PC-9 (cell line): ENCODE results near the gene PGS1.

Source experiments
- EZH2 ChIP-seq: fragments of 200-600 bp; sonication (generic); IDR thresholded peaks from 2 replicates; pipeline ENCODE4 v1.8.0; 2017; ENCODE audit warnings: antibody characterized with exemption, low read depth
- TF ChIP-seq, protein P1 (sequence below): fragments of 200-600 bp; sonication (generic); conservative IDR thresholded peaks from 2 replicates; pipeline ENCODE4 v1.6.1; 2017; ENCODE audit warnings: mixed run types, antibody characterized with exemption, mild to moderate bottlenecking, moderate library complexity

DNA sequence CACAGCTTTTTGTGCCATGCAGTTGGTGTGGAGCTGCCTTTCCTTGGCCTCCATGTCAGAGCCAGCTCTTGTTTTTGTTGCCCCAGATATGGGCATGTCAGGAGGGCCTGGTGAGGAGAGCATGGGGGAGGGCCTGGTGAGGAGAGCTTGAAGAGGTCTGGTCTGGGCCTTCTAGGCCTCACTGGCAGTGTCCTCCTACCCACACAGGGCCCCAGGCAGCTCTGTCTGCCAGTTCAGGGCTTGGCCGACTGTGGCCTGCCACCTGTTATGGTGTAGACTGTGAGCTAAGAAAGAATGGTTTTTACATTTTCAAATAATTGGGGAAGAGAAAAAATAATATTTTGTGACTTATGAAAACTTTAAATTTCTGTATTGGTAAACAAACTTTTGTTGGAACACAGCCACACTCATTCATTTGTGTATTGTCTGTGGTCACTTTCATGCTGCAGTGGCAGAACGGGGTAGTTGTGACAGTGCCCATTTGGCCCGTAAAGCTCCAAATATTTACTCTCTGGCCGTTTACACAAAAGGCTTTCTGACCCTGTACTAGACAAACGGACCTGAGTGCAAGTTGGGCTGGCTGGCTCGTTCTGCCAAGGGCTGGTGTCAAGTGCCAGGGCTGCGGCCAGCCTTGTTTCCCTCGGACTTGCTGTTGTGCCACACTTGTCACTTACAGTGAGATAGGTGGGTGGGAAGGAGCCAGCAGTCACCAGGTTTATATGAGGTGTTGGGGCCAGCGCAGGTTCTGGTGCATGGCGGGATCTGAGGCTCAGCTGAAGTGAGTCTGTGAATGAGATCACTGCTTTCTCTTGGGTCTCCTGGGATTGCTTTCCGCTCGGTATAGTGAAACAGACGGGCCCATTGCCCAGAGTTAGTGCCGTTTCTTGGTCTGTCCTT lies 18.2 kb downstream of the PGS1 start:
- TF ChIP-seq EZH2: no peak
- TF ChIP-seq, protein P1, sequence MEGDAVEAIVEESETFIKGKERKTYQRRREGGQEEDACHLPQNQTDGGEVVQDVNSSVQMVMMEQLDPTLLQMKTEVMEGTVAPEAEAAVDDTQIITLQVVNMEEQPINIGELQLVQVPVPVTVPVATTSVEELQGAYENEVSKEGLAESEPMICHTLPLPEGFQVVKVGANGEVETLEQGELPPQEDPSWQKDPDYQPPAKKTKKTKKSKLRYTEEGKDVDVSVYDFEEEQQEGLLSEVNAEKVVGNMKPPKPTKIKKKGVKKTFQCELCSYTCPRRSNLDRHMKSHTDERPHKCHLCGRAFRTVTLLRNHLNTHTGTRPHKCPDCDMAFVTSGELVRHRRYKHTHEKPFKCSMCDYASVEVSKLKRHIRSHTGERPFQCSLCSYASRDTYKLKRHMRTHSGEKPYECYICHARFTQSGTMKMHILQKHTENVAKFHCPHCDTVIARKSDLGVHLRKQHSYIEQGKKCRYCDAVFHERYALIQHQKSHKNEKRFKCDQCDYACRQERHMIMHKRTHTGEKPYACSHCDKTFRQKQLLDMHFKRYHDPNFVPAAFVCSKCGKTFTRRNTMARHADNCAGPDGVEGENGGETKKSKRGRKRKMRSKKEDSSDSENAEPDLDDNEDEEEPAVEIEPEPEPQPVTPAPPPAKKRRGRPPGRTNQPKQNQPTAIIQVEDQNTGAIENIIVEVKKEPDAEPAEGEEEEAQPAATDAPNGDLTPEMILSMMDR: no peak
